Activated CD4-positive, CD25-positive, alpha-beta regulatory T cell treated with anti-CD3 and anti-CD28 coated beads, Interleukin-2, amount 50 U/mL, for 24 hours (primary cell): ENCODE results near the gene RBKS.

Experiments
- ATAC-seq, 2 donors: fragments of 150-1000 bp; cut with Tn5 transposase; one replicate each; pipeline ENCODE4 v1.10.0; 2021; ENCODE audit warnings: mild to moderate bottlenecking in 1 of 2, moderate library complexity in 1 of 2

RBKS gene

DNA sequence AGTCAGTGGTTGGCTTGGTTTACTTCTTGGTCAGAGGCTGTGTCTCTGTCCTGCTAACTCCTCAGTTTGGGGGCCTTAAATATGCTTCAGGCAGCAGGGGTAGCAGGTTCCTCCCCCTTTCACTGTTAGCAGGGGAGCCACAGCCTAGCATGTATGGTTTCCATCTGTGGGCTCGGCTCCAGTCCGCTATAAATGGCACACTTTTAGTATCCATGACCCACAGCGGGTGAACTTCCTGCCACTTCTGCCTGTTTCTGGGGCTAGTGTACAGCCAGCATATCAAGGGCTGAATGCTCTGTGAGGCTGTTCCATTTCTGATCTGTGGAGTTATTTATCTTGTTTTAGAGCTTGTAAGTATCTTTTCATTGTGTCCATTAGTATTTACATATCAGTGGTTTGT is 60.4 kb downstream of the RBKS start:
- no peak for ATAC-seq

DNA sequence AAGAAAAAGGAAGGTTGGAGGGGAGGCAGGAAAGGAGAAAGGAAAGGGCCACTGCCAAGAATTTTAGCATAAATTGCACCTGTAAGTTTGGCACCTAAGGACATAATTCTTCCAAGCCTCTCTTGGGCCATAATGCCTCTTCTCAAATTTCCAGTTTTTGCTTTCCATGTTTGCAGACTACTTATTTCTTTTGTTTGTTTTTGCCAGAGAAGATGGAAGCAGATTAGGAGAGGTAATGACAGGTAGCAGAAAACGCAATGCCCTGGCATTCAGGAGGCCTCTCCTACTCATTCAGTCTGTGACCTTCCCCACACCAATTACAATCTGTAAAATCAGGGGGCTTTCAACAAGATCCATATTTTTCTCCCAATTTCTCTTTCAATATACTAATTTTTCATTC is 61.9 kb downstream of the RBKS start:
- no peak for ATAC-seq

DNA sequence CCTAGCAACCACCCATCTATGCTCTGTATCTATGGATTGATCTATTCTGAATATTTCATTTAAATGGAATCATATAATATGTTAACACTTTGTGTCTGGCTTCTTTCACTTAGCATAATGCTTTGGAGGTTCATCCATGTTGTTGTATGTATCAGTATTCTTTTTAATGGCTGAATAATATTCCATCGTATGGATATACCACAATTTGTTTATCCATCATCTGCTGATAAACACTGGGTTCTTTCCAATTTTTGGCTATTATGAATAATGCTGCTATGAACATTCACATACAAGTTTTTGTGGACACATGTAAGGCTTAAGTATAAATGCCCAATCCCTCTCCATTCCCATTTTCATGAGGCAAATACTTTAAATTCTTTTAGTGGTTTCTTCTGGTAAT is 65.8 kb downstream of the RBKS start:
- no peak for ATAC-seq

GRCh38 chr2:27823569-27823968 is 66.6 kb downstream of the RBKS start:
- no peak for ATAC-seq

DNA sequence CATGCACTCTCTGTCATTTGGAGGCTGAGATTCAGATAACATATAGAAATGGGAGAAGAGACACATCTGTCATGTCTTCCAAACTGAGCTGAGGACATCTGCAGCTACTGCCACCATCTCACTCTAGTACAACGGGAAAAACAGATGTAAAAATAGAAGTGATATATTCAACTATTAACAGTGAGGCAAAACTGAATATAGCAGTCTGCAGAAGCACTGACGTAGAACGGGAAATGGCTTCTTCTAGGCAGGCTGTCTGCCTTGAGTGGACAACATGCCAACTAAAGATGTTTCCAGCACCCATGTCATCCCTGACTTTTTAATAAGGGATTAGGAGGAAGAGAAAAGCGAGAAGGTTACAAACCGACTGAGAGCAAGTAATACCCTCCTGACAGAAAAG is 67.1 kb downstream of the RBKS start:
- no peak for ATAC-seq

DNA sequence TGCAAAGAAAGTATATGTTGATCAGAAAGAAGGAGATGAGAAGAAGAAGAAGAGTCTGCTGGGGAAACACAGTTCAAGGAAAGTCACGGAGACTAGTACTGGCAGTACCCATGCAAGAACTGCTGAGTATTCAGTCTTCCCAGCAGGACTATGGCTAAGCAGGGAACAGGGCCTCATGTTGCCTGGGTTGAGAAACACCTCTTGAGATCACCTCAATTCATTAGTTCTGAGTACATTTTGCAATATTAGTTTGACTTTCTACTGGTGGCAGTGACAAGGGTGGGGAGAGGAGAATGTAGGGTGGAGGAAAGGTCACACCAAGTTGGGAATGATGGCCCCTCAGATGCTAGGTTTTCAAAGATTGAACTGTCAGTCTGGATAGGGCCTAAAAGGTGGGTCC is 68.1 kb downstream of the RBKS start:
- no peak for ATAC-seq

GRCh38 chr2:27815860-27816438 is 74.2 kb downstream of the RBKS start:
- no peak for ATAC-seq

DNA sequence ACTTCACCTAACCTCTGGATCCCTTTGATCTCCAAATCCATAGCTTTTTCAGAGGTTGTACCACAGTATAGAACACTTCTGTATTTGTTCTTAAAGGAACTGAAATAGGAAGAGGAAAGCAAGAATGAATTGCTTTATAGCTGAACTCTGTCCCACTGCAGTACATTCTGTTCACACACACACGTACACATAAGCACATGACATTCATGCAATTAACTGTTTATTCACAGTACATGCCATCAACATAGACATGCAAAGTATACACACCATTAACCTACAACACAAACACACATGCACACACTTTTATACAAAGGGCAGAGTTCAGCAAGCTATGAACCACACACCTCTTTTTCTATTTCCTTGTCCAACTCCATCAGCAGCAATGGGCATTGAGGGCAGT is 75.4 kb downstream of the RBKS start:
- ATAC-seq = no peak

DNA sequence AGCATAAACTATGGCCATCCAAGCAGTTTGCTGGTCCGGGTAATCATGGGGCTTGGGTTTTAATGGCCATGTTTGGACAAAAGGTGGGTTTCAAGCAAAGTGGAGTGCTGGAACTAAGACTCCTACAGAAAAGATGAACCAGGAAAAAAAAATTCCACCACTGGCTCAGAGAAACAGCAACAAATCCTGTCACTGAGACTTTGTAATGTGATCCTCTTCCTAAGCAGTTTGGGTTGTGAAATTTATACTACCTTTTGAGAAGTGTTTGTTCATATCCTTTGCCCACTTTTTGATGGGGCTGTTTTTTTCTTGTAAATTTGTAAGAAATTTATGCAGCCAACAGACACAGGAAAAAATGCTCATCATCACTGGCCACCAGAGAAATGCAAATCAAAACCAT is 78.4 kb downstream of the RBKS start:
- no peak for ATAC-seq

DNA sequence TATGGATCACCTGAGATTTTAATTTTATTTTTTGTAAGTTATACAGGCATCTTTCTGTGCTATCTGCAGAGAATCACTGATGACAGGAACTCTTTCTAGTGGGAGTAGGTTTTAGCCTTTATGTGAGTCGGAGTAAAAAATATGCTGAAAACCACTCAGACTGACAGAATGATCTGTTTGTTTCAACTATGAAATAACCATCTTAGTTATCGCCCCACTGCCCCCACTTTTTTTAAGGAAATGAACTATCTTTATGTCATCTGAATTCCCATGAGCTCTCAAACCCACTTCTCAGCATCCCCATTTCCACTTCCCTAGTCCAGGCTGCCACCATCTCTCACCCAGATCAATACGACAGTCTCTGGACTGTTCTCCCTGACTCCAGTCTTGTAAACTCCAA is 79.7 kb downstream of the RBKS start:
- no peak for ATAC-seq

GRCh38 chr2:27809761-27810241 is 80.4 kb downstream of the RBKS start:
- ATAC-seq = peak; percentile 80 to 83

GRCh38 chr2:27808984-27809383 is 81.2 kb downstream of the RBKS start:
- ATAC-seq = no peak

GRCh38 chr2:27808418-27808817 is 81.8 kb downstream of the RBKS start:
- no peak for ATAC-seq

- ATAC-seq = no peak
These were observed 82.7 kb downstream of the RBKS start for GRCh38 chr2:27807476-27807875.

DNA sequence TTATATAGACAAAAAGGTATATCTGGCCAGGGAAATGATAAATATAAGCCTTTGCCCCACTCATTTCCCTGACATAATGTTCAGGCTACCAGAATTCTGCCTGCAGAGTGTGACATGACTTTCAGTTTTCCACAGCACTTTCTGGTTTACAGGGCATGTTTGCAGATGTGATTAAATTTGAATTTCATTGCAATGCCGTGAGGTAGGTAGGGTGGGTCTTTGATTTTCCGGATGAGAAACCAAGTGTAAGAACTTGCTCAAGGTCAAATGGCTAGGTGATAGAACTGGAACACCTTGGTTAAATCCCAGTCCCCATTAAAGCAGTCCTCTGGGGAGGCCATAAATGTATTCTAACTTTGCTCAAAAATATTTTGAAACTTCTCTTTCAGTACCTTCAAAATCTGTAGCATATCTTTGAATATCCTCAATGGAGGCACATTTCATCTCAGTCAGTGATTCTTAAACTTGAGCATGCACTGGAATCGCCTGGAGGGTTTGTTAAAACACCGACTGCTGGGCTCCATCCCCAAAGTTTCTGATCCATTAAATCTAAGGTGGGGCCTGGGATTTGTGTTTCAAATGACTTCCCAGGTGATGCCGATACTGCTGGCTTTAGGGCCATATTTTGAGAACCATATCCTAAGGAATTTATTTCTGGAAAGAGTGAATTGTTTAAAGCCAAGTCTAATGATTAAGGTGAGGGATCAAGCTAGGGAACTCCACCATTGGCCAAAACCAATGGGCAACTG is 83.7 kb downstream of the RBKS start:
- ATAC-seq = no peak

- ATAC-seq = no peak
These were observed 85.0 kb downstream of the RBKS start for GRCh38 chr2:27805180-27805579.

- ATAC-seq = no peak
These were observed 86.0 kb downstream of the RBKS start for GRCh38 chr2:27804146-27804545.

DNA sequence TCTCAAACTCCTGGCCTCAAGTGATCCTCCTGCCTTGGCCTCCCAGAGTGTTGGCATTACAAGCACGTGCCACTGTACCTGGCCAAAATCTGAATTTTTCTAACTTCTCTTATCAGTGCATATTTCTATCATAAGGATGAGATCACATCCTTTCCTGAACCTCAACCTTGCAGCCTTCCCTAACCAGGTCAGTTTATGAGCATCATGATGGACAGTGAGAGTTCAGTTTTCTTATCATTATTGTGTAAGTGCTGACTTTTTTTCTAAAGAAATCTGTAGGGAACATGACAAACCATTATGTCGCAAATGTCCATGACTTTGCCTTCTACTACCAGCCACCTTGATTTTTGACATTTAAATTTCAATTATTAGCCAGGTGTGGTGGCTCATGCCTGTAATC is 87.1 kb downstream of the RBKS start:
- ATAC-seq = no peak

DNA sequence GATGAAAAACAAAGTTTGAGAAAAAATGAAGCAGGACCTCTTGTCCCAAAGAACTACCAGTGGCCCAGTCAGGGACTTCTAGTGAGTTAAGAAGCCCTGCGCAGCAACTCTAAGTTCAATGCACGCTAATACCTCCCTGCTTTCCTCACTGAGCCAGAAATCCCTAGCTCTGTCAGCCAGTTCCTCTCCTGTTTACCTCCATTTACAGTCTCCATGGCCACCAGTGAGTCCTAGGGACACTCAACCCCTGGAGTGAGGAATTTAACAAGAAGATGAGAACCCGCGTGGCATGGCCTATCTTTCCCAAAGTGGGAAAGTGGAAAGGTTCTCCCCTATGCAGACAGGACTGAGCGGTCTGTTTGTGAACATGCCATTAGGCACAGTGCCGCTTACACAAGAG is 87.6 kb downstream of the RBKS start:
- ATAC-seq = no peak

DNA sequence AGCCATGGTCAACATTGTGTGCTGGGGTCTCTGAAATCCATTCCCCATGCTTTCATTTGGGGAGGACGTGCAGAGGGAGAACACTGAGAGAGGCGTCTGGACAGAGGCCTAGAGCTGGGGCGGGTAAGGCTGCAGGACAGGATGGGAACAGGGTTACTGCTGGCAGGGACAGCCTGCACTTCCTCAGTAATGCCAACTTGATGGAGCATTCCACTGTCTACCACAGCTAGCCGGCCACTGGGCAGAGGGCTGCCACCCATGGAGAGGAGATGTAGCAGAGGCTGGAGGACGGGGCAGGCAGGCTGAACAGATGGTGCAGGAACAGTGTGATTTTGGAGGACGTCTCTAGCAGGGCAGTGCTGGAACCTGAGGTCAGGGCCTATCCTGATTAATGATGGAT is 89.3 kb downstream of the RBKS start:
- ATAC-seq = no peak

- ATAC-seq = no peak
These were observed 90.6 kb downstream of the RBKS start for GRCh38 chr2:27799646-27800010.

DNA sequence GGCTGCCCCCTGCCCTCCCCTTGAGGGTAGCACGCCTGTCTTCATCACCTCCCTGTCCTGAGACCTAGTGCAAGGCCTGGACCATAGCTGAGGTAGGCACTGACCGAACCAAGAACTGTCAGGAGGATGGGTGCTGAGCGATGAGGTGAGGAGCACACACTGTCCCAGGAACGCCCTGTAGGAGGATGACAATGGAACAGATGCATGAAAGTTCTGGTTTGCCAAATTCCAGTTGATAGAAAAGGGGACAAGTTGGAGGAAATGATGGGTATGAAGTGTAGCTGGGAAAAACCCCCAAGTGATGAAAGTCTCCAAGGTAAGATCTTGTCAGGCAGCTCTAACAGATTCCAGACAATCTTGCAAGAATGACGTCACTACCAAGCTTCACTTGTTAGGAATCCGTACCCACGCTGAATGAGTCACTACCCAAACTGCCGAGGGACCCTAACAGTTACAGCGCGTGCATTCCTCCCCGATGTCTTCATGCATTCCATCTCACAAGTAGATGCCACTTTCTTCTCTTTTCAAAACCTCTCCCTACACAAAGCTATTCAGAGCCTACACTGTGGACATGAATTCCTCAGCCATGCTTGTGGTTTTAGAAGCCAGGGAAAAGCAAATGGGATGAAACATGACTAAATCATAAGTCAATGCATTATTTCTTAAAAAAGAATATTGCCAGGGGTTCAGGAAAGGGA is 91.1 kb downstream of the RBKS start:
- ATAC-seq = no peak

GRCh38 chr2:27798486-27798885 is 91.7 kb downstream of the RBKS start:
- ATAC-seq = no peak

- no peak for ATAC-seq
These were observed 92.3 kb downstream of the RBKS start for GRCh38 chr2:27797841-27798240.
